ENCODE results near the gene TGM1.
"Not testable (repeated sequence)": the region's sequence is repeated elsewhere in the genome, so short reads cannot be mapped to it uniquely, and the experiment has no call there.

The TGM1 gene

GRCh38 chr14:24203249-24203886 is 59.6 kb downstream of the TGM1 start:
- not testable (repeated sequence) for DNase-seq

- DNase-seq = not testable (repeated sequence)
Measured at GRCh38 chr14:24202538-24202937, 60.4 kb downstream of the TGM1 start.
